BLaER1 treated with 17β-estradiol and CSF1 and Interleukin-3, amounts not matched to agents 10 nM and 100 nM (cell line): Measurements from ENCODE around the gene REPIN1.

ENCODE experiments used
- H3K27ac ChIP-seq, 11 experiments: shearing (Covaris generic); formaldehyde crosslinking; 2 replicates each; pipeline ENCODE4 v1.8.1; 2022
- H3K27me3 ChIP-seq, 11 experiments: shearing (Covaris generic); formaldehyde crosslinking; 2 replicates each; pipeline ENCODE4 v1.8.1; 2022
- H3K36me3 ChIP-seq, 11 experiments: shearing (Covaris generic); formaldehyde crosslinking; 2 replicates each; pipeline ENCODE4 v1.8.1; 2022
- H3K4me1 ChIP-seq, 10 experiments: shearing (Covaris generic); formaldehyde crosslinking; 2 replicates each; pipeline ENCODE4 v1.8.1; 2022
- H3K4me2 ChIP-seq, 11 experiments: shearing (Covaris generic); formaldehyde crosslinking; 2 replicates each; pipeline ENCODE4 v1.8.1; 2022
- H3K4me3 ChIP-seq, 10 experiments: shearing (Covaris generic); formaldehyde crosslinking; 2 replicates each; pipeline ENCODE4 v1.8.1; 2022
- H3K9ac ChIP-seq, 11 experiments: shearing (Covaris generic); formaldehyde crosslinking; 2 replicates each; pipeline ENCODE4 v1.8.1; 2022
- H3K9me3 ChIP-seq, 11 experiments: shearing (Covaris generic); formaldehyde crosslinking; replicated peaks in 1 of 11; 2 replicates each; pipeline ENCODE4 v1.8.1; 2022
- H4K20me1 ChIP-seq, 11 experiments: shearing (Covaris generic); formaldehyde crosslinking; 2 replicates each; pipeline ENCODE4 v1.8.1; 2022
- Cebpa-rat ChIP-seq, 11 experiments: shearing (Covaris generic); IDR thresholded peaks; 2 replicates each; pipeline ENCODE4 v1.8.1; 2022

The REPIN1 gene

DNA sequence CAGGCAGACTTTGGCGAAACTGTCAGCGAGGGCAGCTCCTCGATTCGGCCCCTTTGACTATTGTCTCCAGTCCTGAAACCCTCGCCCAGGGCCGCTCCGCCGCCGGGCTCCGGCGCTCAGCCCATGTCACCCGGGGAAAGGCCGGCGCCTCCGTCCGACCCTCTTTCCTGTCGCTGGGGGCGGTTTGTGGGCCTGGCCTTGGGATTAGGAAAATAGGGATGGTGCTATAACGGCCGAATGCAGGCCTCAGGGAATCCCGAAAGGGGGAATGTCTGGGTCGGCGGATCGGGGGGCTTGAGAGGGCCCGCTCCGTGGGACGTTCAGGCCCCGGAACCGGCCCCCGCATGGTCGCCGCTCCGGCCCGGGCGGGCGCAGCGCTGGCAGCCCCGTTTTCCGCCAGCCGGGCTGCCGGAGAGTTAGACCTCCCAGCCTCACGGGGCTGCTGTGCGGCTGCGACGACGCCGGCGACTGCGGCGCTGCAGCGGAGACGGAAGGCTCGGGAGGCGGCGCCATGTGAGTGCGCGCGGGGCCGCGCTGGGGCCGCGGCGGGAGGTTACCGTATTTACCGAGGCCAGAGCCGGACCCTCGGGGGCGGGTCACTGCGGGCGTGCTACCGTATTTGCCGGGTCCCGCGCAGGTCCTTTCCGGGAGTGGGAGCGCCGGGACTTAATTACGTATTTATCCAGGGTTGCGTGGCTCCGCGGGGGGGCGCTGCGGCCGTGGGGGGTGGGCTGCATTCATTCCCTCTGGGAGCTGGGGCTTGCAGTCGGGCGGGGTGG lies 36.4 kb downstream of the REPIN1 start:
- TF ChIP-seq Cebpa-rat (IDR thresholded peaks at IDR 0.05): no peak

DNA sequence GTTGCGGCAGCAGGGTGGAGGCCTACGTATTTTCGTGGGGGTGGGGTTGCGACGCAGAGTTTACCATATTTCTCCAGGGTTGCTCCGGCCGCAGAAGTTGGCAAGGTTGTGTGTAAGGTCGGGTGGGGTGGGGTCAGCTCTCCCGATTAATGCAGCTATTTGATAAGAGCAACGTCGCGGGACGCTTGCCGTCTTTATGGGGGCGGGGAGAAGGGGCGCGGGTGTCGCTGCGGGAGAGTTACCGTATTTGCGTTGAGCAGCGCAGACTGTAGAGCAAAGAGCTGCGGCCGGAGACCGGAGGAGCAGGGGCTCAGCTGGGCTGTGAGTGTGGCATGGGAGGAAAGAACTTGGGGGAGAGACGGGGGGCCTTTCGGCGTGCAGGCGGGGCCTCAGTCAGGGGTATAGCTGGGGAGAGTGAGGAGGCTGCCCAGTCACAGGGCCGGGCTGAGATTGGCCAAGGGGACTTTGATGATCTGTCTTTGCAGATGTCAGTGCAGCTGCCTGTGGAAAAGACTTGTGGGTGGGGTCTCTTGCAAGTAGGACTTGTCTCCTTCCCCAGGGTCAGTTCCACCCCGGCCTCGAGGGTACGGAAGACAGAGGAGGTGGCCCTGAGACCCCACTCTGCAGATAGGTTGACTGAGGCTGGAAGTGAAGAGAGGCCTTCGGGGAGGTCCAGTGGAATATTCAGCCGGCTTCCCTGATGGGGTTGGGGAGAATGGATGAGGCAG lies 37.1 kb downstream of the REPIN1 start:
- H3K36me3 ChIP-seq: peaks cover 0 to 13% (median 8%) of the 10 kb centered on the region in 11 experiments; a peak in 9 of 22 replicates
- peaks cover 0 to 15% (median 0%) of the 10 kb centered on the region in 11 experiments; a peak in 3 of 22 replicates for H3K27me3 ChIP-seq
- no peaks in the 10 kb centered on the region for H3K9me3 ChIP-seq
- peak overlapping the region in 10 of 11 experiments; percentile 87 to 99 (median 96); a peak in 21 of 22 replicates for H3K27ac ChIP-seq
- peak overlapping the region; percentile 86 to 97 (median 92); a peak in 21 of 22 replicates for H3K9ac ChIP-seq
- H3K4me1 ChIP-seq: peaks cover 67 to 90% (median 88%) of the 10 kb centered on the region in 10 experiments
- peaks cover 0 to 17% (median 0%) of the 10 kb centered on the region in 11 experiments; a peak in 4 of 22 replicates for H4K20me1 ChIP-seq
- TF ChIP-seq Cebpa-rat (IDR thresholded peaks at IDR 0.05): 0 out of 22 replicates have a peak, but pooled peaks of 1 of the 11 experiments have one; percentile 17
- H3K4me2 ChIP-seq: peak overlapping the region; percentile 81 to 99 (median 93)
- peak overlapping the region; percentile 60 to 79 (median 67) for H3K4me3 ChIP-seq

More for the DNA sequence above, 36.4 kb downstream of the REPIN1 start:
- peak overlapping the region; percentile 81 to 99 (median 93) for H3K4me2 ChIP-seq
- H4K20me1 ChIP-seq: peaks cover 0 to 12% (median 0%) of the 10 kb centered on the region in 11 experiments; a peak in 3 of 22 replicates
- H3K9me3 ChIP-seq: no peaks in the 10 kb centered on the region
- peak overlapping the region; percentile 60 to 79 (median 67) for H3K4me3 ChIP-seq
- H3K27ac ChIP-seq: peak overlapping the region; percentile 80 to 99 (median 96)
- H3K4me1 ChIP-seq: peaks cover 59 to 84% (median 82%) of the 10 kb centered on the region in 10 experiments
- H3K9ac ChIP-seq: peak overlapping the region; percentile 86 to 97 (median 92)
- H3K36me3 ChIP-seq: peaks cover 0 to 6% (median 2%) of the 10 kb centered on the region in 11 experiments; a peak in 8 of 22 replicates
- peaks cover 0 to 15% (median 0%) of the 10 kb centered on the region in 11 experiments; a peak in 3 of 22 replicates for H3K27me3 ChIP-seq

DNA sequence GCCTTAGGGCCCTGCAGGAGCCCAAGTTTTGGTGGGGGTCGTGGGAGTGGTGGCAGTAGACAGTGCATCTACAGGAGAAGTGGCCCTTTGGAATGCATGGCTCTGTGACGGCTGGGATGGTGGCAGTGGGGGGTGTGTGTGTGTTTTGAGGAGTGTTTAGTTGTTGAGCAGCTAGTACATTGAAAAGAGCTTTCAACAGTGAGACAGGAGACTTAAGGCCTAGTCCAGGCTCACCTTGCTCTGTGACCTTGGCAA lies 37.6 kb downstream of the REPIN1 start:
- Histone ChIP-seq H3K4me1 (peaks cover 68 to 91% (median 88%) of the 10 kb centered on the region in 10 experiments), H3K9me3 (no peaks in the 10 kb centered on the region), H3K27me3 (peaks cover 0 to 15% (median 0%) of the 10 kb centered on the region in 11 experiments; a peak in 3 of 22 replicates), H4K20me1 (peaks cover 0 to 22% (median 0%) of the 10 kb centered on the region in 11 experiments; a peak in 5 of 22 replicates), H3K4me3 (peak overlapping the region; percentile 60 to 79 (median 67)), H3K4me2 (peak overlapping the region; percentile 81 to 99 (median 93)), H3K27ac (peak overlapping the region; percentile 21 to 99 (median 96); a peak in 20 of 22 replicates), H3K9ac (peak overlapping the region; percentile 86 to 97 (median 92); a peak in 19 of 22 replicates), H3K36me3 (peaks cover 0 to 15% (median 8%) of the 10 kb centered on the region in 11 experiments; a peak in 9 of 22 replicates)
- TF ChIP-seq Cebpa-rat (IDR thresholded peaks at IDR 0.05): no peak

DNA sequence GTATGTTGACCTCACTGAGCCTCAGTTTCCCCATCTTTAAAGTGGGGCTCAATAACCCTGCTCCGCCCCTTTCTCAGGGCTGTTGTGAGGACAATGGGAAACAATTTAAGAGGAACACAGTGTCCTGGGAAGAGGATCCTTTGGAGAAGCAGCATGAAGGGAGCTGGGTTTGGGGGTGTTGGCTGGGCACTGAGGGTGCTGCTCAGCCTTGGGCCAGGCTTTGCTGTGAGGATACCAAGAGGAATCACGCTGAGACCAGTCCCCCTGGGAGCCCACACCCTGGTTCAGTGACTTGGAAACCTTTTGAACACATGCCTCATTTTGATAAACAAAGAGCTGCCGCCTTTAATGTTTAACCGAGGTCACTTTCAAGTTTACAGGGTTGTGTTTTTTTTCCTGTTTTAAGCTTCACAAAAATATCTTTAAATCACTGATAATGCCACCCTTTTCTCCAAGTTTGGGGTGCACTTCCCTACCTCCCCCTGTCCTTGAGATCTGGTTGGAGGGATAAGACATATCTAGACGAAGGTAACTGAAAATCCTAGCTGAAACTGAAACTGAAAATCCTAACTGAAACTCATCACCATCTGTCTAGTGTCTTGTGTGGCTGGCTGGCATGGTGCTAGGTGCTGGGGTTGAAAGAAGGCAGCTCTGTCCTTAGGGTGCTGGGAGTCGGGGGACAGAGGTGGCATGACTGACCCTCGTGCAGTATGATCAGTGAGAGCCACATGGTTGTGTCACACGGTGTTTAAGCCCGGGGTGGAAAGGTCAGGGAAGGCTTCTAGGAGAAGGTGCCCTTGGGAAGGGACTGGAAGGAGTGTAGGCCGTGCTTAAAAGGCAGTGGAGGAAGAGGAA lies 38.2 kb downstream of the REPIN1 start:
- peak overlapping the region; percentile 60 to 79 (median 67) for H3K4me3 ChIP-seq
- H3K36me3 ChIP-seq: peaks cover 0 to 21% (median 11%) of the 10 kb centered on the region in 11 experiments; a peak in 11 of 22 replicates
- H3K27me3 ChIP-seq: peaks cover 0 to 15% (median 0%) of the 10 kb centered on the region in 11 experiments; a peak in 3 of 22 replicates
- peak overlapping the region; percentile 21 to 99 (median 96); a peak in 21 of 22 replicates for H3K27ac ChIP-seq
- no peaks in the 10 kb centered on the region for H3K9me3 ChIP-seq
- H3K4me2 ChIP-seq: peak overlapping the region; percentile 81 to 99 (median 93)
- peaks cover 65 to 91% (median 89%) of the 10 kb centered on the region in 10 experiments for H3K4me1 ChIP-seq
- peaks cover 0 to 27% (median 0%) of the 10 kb centered on the region in 11 experiments; a peak in 5 of 22 replicates for H4K20me1 ChIP-seq
- no peak for TF ChIP-seq Cebpa-rat (IDR thresholded peaks at IDR 0.05)
- H3K9ac ChIP-seq: peak overlapping the region; percentile 42 to 97 (median 92); a peak in 20 of 22 replicates

DNA sequence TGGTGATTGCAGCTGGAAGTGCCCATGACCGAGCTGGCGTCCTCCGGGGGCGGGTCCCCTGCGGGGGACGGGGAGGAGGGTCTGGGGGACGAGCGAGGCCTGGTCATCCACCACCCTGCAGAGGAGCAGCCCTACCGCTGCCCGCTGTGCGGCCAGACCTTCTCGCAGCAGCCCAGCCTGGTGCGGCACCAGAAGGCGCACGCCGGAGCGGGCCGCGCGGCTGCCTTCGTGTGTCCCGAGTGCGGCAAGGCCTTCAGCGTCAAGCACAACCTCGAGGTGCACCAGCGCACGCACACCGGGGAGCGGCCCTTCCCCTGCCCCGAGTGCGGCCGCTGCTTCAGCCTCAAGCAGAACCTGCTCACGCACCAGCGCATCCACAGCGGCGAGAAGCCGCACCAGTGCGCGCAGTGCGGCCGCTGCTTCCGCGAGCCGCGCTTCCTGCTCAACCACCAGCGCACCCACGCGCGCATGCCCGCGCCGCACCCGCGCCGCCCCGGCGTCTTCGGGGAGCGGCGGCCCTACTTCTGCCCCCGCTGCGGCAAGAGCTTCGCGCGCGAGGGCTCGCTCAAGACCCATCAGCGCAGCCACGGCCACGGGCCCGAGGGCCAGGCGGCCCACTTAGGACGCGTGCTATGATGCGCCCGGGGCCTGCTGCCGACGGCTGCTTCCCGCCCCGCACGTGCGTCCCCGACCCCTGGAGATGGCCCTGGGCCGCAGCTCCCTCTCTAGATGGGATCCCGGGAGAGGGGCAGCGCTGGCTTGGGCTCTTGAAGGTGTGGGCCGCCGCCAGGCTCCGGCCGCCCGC lies 39.2 kb downstream of the REPIN1 start:
- H3K9ac ChIP-seq: peak overlapping the region; percentile 2 to 97 (median 92); a peak in 19 of 22 replicates
- peak overlapping the region; percentile 24 to 68 (median 45) for H3K4me3 ChIP-seq
- peaks cover 63 to 91% (median 88%) of the 10 kb centered on the region in 10 experiments for H3K4me1 ChIP-seq
- no peaks in the 10 kb centered on the region for H3K9me3 ChIP-seq
- H3K4me2 ChIP-seq: peak overlapping the region; percentile 81 to 99 (median 93)
- H3K36me3 ChIP-seq: peaks cover 0 to 24% (median 11%) of the 10 kb centered on the region in 11 experiments; a peak in 12 of 22 replicates
- TF ChIP-seq Cebpa-rat (IDR thresholded peaks at IDR 0.05): no peak
- peaks cover 0 to 27% (median 0%) of the 10 kb centered on the region in 11 experiments; a peak in 5 of 22 replicates for H4K20me1 ChIP-seq
- peaks cover 0 to 15% (median 0%) of the 10 kb centered on the region in 11 experiments; a peak in 3 of 22 replicates for H3K27me3 ChIP-seq
- H3K27ac ChIP-seq: peak overlapping the region in 9 of 11 experiments; percentile 57 to 99 (median 96); a peak in 19 of 22 replicates

DNA sequence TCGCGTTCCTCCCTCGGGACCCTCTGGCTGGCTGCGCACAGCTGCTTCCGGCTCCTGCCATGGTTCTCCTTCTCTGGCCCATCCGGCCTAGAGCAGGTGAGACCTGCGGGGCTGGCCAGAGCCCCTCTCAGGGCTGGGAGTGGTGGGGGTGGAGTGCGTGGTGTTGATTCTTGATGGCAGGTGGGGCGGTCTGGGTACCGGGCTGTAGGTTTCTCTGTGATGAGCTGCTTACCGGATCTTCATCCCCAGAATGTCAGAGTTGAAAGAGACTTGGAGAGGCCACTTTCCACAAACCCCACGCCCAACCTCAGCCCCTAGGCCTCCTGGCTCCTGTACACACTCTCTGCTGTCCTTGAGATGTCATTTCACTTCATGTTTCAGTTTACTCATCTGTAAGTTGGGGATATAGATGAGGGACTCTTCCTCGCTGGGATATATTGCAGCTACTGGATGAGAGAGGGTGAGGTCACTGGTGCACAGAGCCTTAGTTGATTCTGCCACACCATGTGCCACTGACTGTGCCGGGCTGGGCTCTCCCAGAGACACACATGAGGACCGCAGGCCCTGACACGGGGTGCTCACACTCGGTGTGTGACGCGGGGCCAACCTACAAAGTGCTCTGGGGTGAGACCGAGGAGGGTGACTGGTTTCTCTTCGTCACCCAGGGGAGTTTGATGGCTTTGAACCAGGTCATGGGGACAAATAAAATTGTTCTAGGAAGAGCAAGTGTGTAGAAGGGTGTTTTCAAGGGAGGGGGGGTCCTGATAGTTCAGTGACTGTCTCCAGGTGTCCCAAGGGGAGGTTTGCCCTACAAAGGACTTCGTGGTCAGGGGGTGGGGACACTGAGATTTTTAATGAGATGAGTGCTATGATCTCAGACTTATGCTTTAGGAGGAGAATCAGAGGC lies 40.0 kb downstream of the REPIN1 start:
- no peak for TF ChIP-seq Cebpa-rat (IDR thresholded peaks at IDR 0.05)
- peak overlapping the region; percentile 2 to 97 (median 92); a peak in 18 of 22 replicates for H3K9ac ChIP-seq
- H3K27me3 ChIP-seq: peaks cover 0 to 15% (median 0%) of the 10 kb centered on the region in 11 experiments; a peak in 3 of 22 replicates
- peak overlapping the region; percentile 24 to 68 (median 45); a peak in 19 of 20 replicates for H3K4me3 ChIP-seq
- peaks cover 68 to 86% (median 82%) of the 10 kb centered on the region in 10 experiments for H3K4me1 ChIP-seq
- H4K20me1 ChIP-seq: peaks cover 0 to 27% (median 0%) of the 10 kb centered on the region in 11 experiments; a peak in 5 of 22 replicates
- H3K9me3 ChIP-seq: no peaks in the 10 kb centered on the region
- peak overlapping the region in 9 of 11 experiments; percentile 57 to 99 (median 96); a peak in 19 of 22 replicates for H3K27ac ChIP-seq
- peak overlapping the region; percentile 81 to 99 (median 93) for H3K4me2 ChIP-seq
- peaks cover 0 to 24% (median 11%) of the 10 kb centered on the region in 11 experiments; a peak in 12 of 22 replicates for H3K36me3 ChIP-seq
